ENCODE data around the gene OR10A7. TPM values are rescaled to one million over a fixed set of nuclear protein-coding genes. Genes with fewer than 3 reads are reported as not detected.

The OR10A7 gene
- total RNA-seq, 1 donor from 2014 or later: 0.47 TPM

- no peak for TF ChIP-seq CTCF (IDR thresholded peaks at IDR 0.05; ENCODE audit: partially characterized antibody, unreplicated experiment)
- H3K4me3 Mint-ChIP-seq (ENCODE audit: unreplicated experiment): no peak overlapping the region
- no peak for DNase-seq
- H3K9me3 Mint-ChIP-seq (ENCODE audit: unreplicated experiment): no peaks in the 10 kb centered on the region
- H3K27me3 Mint-ChIP-seq (ENCODE audit: unreplicated experiment): no peaks in the 10 kb centered on the region
- no peaks in the 10 kb centered on the region for H3K4me1 Mint-ChIP-seq (ENCODE audit: low read depth, unreplicated experiment)
- H3K27ac Mint-ChIP-seq (ENCODE audit: unreplicated experiment): no peak overlapping the region
- H3K36me3 Mint-ChIP-seq (ENCODE audit: unreplicated experiment): no peaks in the 10 kb centered on the region
These were observed 32.3 kb upstream of the OR10A7 start for GRCh38 chr12:55188573-55188972.

- no peak overlapping the region for H3K27ac Mint-ChIP-seq (ENCODE audit: unreplicated experiment)
- no peaks in the 10 kb centered on the region for H3K36me3 Mint-ChIP-seq (ENCODE audit: unreplicated experiment)
- no peaks in the 10 kb centered on the region for H3K27me3 Mint-ChIP-seq (ENCODE audit: unreplicated experiment)
- TF ChIP-seq CTCF (IDR thresholded peaks at IDR 0.05; ENCODE audit: partially characterized antibody, unreplicated experiment): peak; percentile 88
- no peaks in the 10 kb centered on the region for H3K9me3 Mint-ChIP-seq (ENCODE audit: unreplicated experiment)
- no peaks in the 10 kb centered on the region for H3K4me1 Mint-ChIP-seq (ENCODE audit: low read depth, unreplicated experiment)
- no peak overlapping the region for H3K4me3 Mint-ChIP-seq (ENCODE audit: unreplicated experiment)
- no peak for DNase-seq
These were observed 31.8 kb upstream of the OR10A7 start for GRCh38 chr12:55188974-55189556.

- Mint-ChIP-seq H3K4me1 (ENCODE audit: low read depth, unreplicated experiment) (no peaks in the 10 kb centered on the region), H3K4me3 (ENCODE audit: unreplicated experiment) (no peak overlapping the region), H3K36me3 (ENCODE audit: unreplicated experiment) (no peaks in the 10 kb centered on the region), H3K9me3 (ENCODE audit: unreplicated experiment) (no peaks in the 10 kb centered on the region), H3K27me3 (ENCODE audit: unreplicated experiment) (no peaks in the 10 kb centered on the region), H3K27ac (ENCODE audit: unreplicated experiment) (no peak overlapping the region)
- no peak for TF ChIP-seq CTCF (IDR thresholded peaks at IDR 0.05; ENCODE audit: partially characterized antibody, unreplicated experiment)
- no peak for DNase-seq
These were observed 26.4 kb upstream of the OR10A7 start for GRCh38 chr12:55194382-55194781.

- H3K27me3 Mint-ChIP-seq (ENCODE audit: unreplicated experiment): no peaks in the 10 kb centered on the region
- no peak for DNase-seq
- no peaks in the 10 kb centered on the region for H3K36me3 Mint-ChIP-seq (ENCODE audit: unreplicated experiment)
- no peak for TF ChIP-seq CTCF (IDR thresholded peaks at IDR 0.05; ENCODE audit: partially characterized antibody, unreplicated experiment)
- H3K4me3 Mint-ChIP-seq (ENCODE audit: unreplicated experiment): no peak overlapping the region
- H3K9me3 Mint-ChIP-seq (ENCODE audit: unreplicated experiment): no peaks in the 10 kb centered on the region
- no peaks in the 10 kb centered on the region for H3K4me1 Mint-ChIP-seq (ENCODE audit: low read depth, unreplicated experiment)
- no peak overlapping the region for H3K27ac Mint-ChIP-seq (ENCODE audit: unreplicated experiment)
These were observed 5.7 kb downstream of the OR10A7 start for GRCh38 chr12:55226523-55226922.

- TF ChIP-seq CTCF (IDR thresholded peaks at IDR 0.05; ENCODE audit: partially characterized antibody, unreplicated experiment): no peak
- H3K27me3 Mint-ChIP-seq (ENCODE audit: unreplicated experiment): no peaks in the 10 kb centered on the region
- no peak for DNase-seq
- no peaks in the 10 kb centered on the region for H3K9me3 Mint-ChIP-seq (ENCODE audit: unreplicated experiment)
- H3K27ac Mint-ChIP-seq (ENCODE audit: unreplicated experiment): no peak overlapping the region
- no peaks in the 10 kb centered on the region for H3K36me3 Mint-ChIP-seq (ENCODE audit: unreplicated experiment)
- H3K4me1 Mint-ChIP-seq (ENCODE audit: low read depth, unreplicated experiment): no peaks in the 10 kb centered on the region
- no peak overlapping the region for H3K4me3 Mint-ChIP-seq (ENCODE audit: unreplicated experiment)
These were observed 6.8 kb downstream of the OR10A7 start for GRCh38 chr12:55227643-55228042.

All from glutamatergic neuron (in vitro differentiated cells).